ENCODE results near the gene ADAT3.

DNA sequence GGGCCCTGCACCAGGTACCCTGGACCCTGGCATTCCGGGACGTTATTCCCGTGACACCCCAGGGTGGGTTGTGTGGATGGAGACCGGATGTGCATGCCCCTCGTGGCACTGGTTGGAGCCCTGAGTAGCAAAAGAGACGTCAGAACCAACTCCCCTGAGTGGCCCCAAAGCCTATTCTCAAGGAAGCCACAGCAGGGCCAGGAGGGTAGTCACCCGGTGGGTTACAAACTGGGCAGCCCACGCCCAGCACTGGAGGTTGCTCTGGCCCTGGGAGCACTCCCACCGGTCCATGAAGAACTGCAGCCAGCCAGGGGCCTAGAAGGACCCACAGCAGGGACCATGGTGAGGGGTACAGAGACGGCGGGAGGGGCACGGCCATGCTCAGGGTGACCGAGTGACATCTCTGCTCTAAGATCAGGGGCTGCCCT lies 49.4 kb upstream of the ADAT3 start:
- TF ChIP-seq CTCF (IDR thresholded peaks at IDR 0.05) (no peak), POLR2A (IDR thresholded peaks at IDR 0.05) (no peak)
